Measurements from ENCODE around the gene LMTK3.
A peak's percentile ranks its signal among the peaks of the same experiment; 100 is the strongest.

The LMTK3 gene

GRCh38 chr19:48445256-48445605 lies 66.4 kb downstream of the LMTK3 start:
- H3K4me3 ChIP-seq (ENCODE audit: low read depth in 1 of 2, low read length in 1 of 2) = peak overlapping the region; percentile 85 to 86
- no peak for TF ChIP-seq CTCF (IDR thresholded peaks at IDR 0.05)
- H3K27ac ChIP-seq = peak overlapping the region; percentile 89

GRCh38 chr19:48444936-48445200 lies 66.8 kb downstream of the LMTK3 start:
- no peak for TF ChIP-seq CTCF (IDR thresholded peaks at IDR 0.05)
- H3K9me3 ChIP-seq = no peaks in the 10 kb centered on the region
- H3K27me3 ChIP-seq = peaks cover 55% of the 10 kb centered on the region
- H3K27ac ChIP-seq = no peak overlapping the region
- peak overlapping the region; percentile 85 to 86 for H3K4me3 ChIP-seq (ENCODE audit: low read depth in 1 of 2, low read length in 1 of 2)
- peaks cover 25 to 27% of the 10 kb centered on the region in 2 experiments for H3K4me1 ChIP-seq (ENCODE audit: control insufficient read depth in 1 of 2, insufficient read depth in 1 of 2, low read depth in 1 of 2, low read length in 1 of 2)
- H3K36me3 ChIP-seq = peaks cover under 1% of the 10 kb centered on the region

More at GRCh38 chr19:48445256-48445605, 66.4 kb downstream of the LMTK3 start:
- peaks cover 25 to 27% of the 10 kb centered on the region in 2 experiments for H3K4me1 ChIP-seq (ENCODE audit: control insufficient read depth in 1 of 2, insufficient read depth in 1 of 2, low read depth in 1 of 2, low read length in 1 of 2)
- peaks cover 51% of the 10 kb centered on the region for H3K27me3 ChIP-seq
- H3K9me3 ChIP-seq = no peaks in the 10 kb centered on the region
- peaks cover 4% of the 10 kb centered on the region for H3K36me3 ChIP-seq

GRCh38 chr19:48444129-48444935 lies 67.3 kb downstream of the LMTK3 start:
- Histone ChIP-seq H3K9me3 (no peaks in the 10 kb centered on the region), H3K36me3 (no peaks in the 10 kb centered on the region), H3K4me1 (ENCODE audit: control insufficient read depth in 1 of 2, insufficient read depth in 1 of 2, low read depth in 1 of 2, low read length in 1 of 2) (peaks cover 25 to 27% of the 10 kb centered on the region in 2 experiments), H3K4me3 (ENCODE audit: low read depth in 1 of 2, low read length in 1 of 2) (peak overlapping the region in 1 of 2 experiments; percentile 21), H3K27me3 (peaks cover 57% of the 10 kb centered on the region), H3K27ac (no peak overlapping the region)
- no peak for TF ChIP-seq CTCF (IDR thresholded peaks at IDR 0.05)

DNA sequence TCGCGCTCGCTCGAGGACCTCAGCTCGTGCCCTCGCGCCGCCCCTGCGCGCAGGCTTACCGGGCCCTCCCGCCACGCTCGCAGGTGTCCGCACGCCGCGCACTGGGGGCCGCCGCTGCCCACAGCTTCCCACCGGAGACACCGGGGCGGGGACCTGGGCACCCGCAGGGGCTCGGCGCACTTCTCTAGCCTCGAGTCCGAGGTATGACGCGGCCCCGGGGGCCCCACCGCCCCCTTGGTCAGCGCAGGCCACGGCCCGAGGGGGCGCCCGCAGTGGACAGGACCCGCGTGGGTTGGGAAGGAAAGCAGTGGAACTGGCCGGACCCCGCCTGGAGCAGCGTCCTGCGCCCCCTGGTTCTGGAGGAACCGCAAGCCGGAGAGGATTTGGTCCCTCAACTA lies 67.9 kb downstream of the LMTK3 start:
- no peak overlapping the region for H3K27ac ChIP-seq
- TF ChIP-seq CTCF (IDR thresholded peaks at IDR 0.05) = no peak
- H3K9me3 ChIP-seq = no peaks in the 10 kb centered on the region
- H3K27me3 ChIP-seq = peaks cover 57% of the 10 kb centered on the region
- H3K36me3 ChIP-seq = no peaks in the 10 kb centered on the region
- H3K4me3 ChIP-seq (ENCODE audit: low read depth in 1 of 2, low read length in 1 of 2) = peak overlapping the region in 1 of 2 experiments; percentile 21
- peaks cover 25 to 27% of the 10 kb centered on the region in 2 experiments for H3K4me1 ChIP-seq (ENCODE audit: control insufficient read depth in 1 of 2, insufficient read depth in 1 of 2, low read depth in 1 of 2, low read length in 1 of 2)

DNA sequence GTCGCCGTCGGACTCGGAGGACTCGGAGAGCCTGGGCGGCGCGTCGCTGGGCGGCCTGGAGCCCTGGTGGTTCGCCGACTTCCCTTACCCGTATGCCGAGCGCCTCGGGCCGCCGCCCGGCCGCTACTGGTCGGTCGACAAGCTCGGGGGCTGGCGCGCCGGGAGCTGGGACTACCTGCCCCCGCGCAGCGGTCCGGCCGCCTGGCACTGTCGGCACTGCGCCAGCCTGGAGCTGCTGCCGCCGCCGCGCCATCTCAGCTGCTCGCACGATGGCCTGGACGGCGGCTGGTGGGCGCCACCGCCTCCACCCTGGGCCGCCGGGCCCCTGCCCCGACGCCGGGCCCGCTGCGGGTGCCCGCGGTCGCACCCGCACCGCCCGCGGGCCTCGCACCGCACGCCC lies 68.4 kb downstream of the LMTK3 start:
- H3K27ac ChIP-seq = no peak overlapping the region
- no peak for TF ChIP-seq CTCF (IDR thresholded peaks at IDR 0.05)
- H3K36me3 ChIP-seq = no peaks in the 10 kb centered on the region
- no peak overlapping the region for H3K4me3 ChIP-seq (ENCODE audit: low read depth in 1 of 2, low read length in 1 of 2)
- peaks cover 57% of the 10 kb centered on the region for H3K27me3 ChIP-seq
- H3K4me1 ChIP-seq (ENCODE audit: control insufficient read depth in 1 of 2, insufficient read depth in 1 of 2, low read depth in 1 of 2, low read length in 1 of 2) = peaks cover 25 to 27% of the 10 kb centered on the region in 2 experiments
- H3K9me3 ChIP-seq = no peaks in the 10 kb centered on the region

Measured in neutrophil (primary cell).